Measurements from ENCODE around the gene EPO.
"Not testable (repeated sequence)": the region's sequence is repeated elsewhere in the genome, so short reads cannot be mapped to it uniquely, and the experiment has no call there.

EPO gene

DNA sequence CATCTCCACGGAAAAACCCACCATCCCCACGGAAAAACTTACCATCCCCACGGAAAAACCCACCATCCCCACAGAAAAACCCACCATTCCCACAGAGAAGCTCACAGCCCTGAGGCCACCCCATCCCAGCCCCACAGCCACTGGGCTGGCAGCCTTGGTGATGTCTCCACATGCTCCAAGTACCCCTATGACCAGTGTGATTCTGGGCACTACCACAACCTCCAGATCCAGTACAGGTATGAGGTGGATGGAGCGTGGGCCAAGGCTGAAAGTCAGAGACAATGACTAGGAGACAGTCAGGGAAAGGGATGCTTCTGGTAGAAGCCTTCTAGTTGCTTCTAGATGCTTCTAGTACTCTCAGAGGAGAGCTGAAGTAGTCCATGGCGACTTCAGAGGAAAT is 32.7 kb downstream of the EPO start:
- no peaks in the 10 kb centered on the region for H3K9me2 ChIP-seq (replicated peaks; ENCODE audit: low read depth, low read length)
- H3K9ac ChIP-seq (ENCODE audit: low read depth, low read length, poor library complexity, severe bottlenecking) = no peak overlapping the region
- no peaks in the 10 kb centered on the region for H3K4me1 ChIP-seq (ENCODE audit: insufficient read depth, low read length, poor library complexity, severe bottlenecking)
- H3K79me2 ChIP-seq (ENCODE audit: insufficient read depth, low read length) = no peaks in the 10 kb centered on the region
- H3K4me3 ChIP-seq (ENCODE audit: low read length, poor library complexity, severe bottlenecking) = no peak overlapping the region
- no peak overlapping the region for H3K4me2 ChIP-seq (ENCODE audit: low read depth, low read length, poor library complexity, severe bottlenecking)
- no peaks in the 10 kb centered on the region for H4K20me1 ChIP-seq (ENCODE audit: insufficient read depth, low read length, poor library complexity, severe bottlenecking)
- no peak overlapping the region for H2AFZ ChIP-seq (ENCODE audit: low read length)
- TF ChIP-seq, protein P1, sequence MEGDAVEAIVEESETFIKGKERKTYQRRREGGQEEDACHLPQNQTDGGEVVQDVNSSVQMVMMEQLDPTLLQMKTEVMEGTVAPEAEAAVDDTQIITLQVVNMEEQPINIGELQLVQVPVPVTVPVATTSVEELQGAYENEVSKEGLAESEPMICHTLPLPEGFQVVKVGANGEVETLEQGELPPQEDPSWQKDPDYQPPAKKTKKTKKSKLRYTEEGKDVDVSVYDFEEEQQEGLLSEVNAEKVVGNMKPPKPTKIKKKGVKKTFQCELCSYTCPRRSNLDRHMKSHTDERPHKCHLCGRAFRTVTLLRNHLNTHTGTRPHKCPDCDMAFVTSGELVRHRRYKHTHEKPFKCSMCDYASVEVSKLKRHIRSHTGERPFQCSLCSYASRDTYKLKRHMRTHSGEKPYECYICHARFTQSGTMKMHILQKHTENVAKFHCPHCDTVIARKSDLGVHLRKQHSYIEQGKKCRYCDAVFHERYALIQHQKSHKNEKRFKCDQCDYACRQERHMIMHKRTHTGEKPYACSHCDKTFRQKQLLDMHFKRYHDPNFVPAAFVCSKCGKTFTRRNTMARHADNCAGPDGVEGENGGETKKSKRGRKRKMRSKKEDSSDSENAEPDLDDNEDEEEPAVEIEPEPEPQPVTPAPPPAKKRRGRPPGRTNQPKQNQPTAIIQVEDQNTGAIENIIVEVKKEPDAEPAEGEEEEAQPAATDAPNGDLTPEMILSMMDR (conservative IDR thresholded peaks at IDR 0.05; ENCODE audit: low read length) = no peak
- TF ChIP-seq EZH2phosphoT487 (IDR thresholded peaks at IDR 0.05; ENCODE audit: borderline replicate concordance) = no peak
- no peaks in the 10 kb centered on the region for H3K9me3 ChIP-seq (ENCODE audit: insufficient read depth, low read depth, low read length)
- no peaks in the 10 kb centered on the region for H3F3A ChIP-seq (ENCODE audit: low read depth)
- H3K27me3 ChIP-seq (ENCODE audit: insufficient read depth, low read length, poor library complexity, severe bottlenecking) = no peaks in the 10 kb centered on the region
- no peaks in the 10 kb centered on the region for H3K36me3 ChIP-seq (ENCODE audit: insufficient read depth, low read length)

DNA sequence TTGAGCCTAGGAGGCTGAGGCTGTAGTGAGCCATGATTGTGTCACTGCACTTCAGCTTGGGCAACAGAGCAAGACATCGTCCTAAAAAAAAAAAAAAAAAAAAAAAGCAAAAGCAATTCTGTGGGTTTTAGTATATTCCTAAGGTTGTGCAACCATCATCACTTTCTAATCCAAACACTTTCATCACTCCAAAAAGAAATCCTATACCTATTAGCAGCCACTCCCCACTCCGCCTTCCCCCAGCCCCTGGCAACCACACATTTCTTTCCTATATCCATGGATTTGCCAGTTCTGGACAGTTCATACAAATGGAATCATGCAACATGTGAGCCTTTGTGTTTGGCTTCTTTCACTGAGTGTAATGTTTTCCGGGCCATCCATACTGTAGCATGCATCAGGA is 33.5 kb downstream of the EPO start:
- Histone ChIP-seq H3K9me3 (ENCODE audit: insufficient read depth, low read depth, low read length) (no peaks in the 10 kb centered on the region), H3K4me2 (ENCODE audit: low read depth, low read length, poor library complexity, severe bottlenecking) (no peak overlapping the region), H3K4me1 (ENCODE audit: insufficient read depth, low read length, poor library complexity, severe bottlenecking) (no peaks in the 10 kb centered on the region), H3K79me2 (ENCODE audit: insufficient read depth, low read length) (no peaks in the 10 kb centered on the region), H3K9me2 (replicated peaks; ENCODE audit: low read depth, low read length) (no peaks in the 10 kb centered on the region), H3K4me3 (ENCODE audit: low read length, poor library complexity, severe bottlenecking) (no peak overlapping the region), H2AFZ (ENCODE audit: low read length) (no peak overlapping the region), H4K20me1 (ENCODE audit: insufficient read depth, low read length, poor library complexity, severe bottlenecking) (no peaks in the 10 kb centered on the region), H3F3A (ENCODE audit: low read depth) (no peaks in the 10 kb centered on the region), H3K9ac (ENCODE audit: low read depth, low read length, poor library complexity, severe bottlenecking) (no peak overlapping the region), H3K27me3 (ENCODE audit: insufficient read depth, low read length, poor library complexity, severe bottlenecking) (no peaks in the 10 kb centered on the region), H3K36me3 (ENCODE audit: insufficient read depth, low read length) (no peaks in the 10 kb centered on the region)
- TF ChIP-seq EZH2phosphoT487 (IDR thresholded peaks at IDR 0.05; ENCODE audit: borderline replicate concordance) = no peak
- TF ChIP-seq, protein P1 (conservative IDR thresholded peaks at IDR 0.05; ENCODE audit: low read length) = no peak

DNA sequence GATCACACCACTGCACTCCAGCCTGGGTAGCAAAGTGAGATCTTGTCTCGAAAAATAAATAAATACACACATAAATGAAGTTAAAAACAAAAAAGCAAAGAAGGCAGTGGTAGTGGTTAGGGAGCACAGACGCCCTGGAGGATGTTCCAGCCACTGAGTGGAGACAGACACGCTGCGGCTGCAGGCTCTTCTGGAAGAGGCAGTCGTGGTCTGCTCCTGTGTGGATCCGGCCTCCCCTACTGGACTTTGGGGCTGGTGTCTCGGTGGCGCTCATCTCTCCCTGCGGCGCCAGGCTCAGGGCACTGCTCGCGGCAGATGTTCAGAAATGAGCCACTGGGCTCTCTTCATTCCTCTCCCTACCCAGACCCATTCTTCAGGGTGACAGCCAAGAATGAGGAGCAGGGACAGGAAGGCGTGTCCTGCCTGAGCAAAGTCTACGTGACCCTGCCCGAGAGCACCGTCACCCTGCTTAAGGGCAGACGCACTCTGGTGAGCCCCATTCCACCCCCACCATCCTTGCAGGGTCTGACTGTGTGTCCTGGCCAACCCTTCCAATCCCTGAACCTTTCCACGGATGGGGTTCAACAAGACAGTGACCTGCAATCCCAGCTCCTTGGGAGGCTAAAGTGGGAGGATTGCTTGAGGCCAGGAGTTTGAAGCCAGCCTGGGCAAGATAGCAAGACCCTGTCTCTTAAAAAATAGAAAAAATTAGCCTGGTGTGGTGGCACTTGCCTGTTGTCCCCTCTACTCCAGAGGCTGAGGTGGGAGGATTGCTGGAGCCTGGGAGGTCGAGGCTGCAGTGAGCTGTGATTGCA is 39.3 kb downstream of the EPO start:
- no peak overlapping the region for H3K4me2 ChIP-seq (ENCODE audit: low read depth, low read length, poor library complexity, severe bottlenecking)
- H3K9ac ChIP-seq (ENCODE audit: low read depth, low read length, poor library complexity, severe bottlenecking) = no peak overlapping the region
- no peak overlapping the region for H3K4me3 ChIP-seq (ENCODE audit: low read length, poor library complexity, severe bottlenecking)
- H3K9me3 ChIP-seq (ENCODE audit: insufficient read depth, low read depth, low read length) = no peaks in the 10 kb centered on the region
- H3F3A ChIP-seq (ENCODE audit: low read depth) = no peaks in the 10 kb centered on the region
- TF ChIP-seq EZH2phosphoT487 (IDR thresholded peaks at IDR 0.05; ENCODE audit: borderline replicate concordance) = no peak
- TF ChIP-seq, protein P1 (conservative IDR thresholded peaks at IDR 0.05; ENCODE audit: low read length) = no peak
- no peaks in the 10 kb centered on the region for H3K27me3 ChIP-seq (ENCODE audit: insufficient read depth, low read length, poor library complexity, severe bottlenecking)
- no peaks in the 10 kb centered on the region for H3K36me3 ChIP-seq (ENCODE audit: insufficient read depth, low read length)
- H3K79me2 ChIP-seq (ENCODE audit: insufficient read depth, low read length) = no peaks in the 10 kb centered on the region
- no peaks in the 10 kb centered on the region for H4K20me1 ChIP-seq (ENCODE audit: insufficient read depth, low read length, poor library complexity, severe bottlenecking)
- H3K4me1 ChIP-seq (ENCODE audit: insufficient read depth, low read length, poor library complexity, severe bottlenecking) = no peaks in the 10 kb centered on the region
- H2AFZ ChIP-seq (ENCODE audit: low read length) = no peak overlapping the region
- no peaks in the 10 kb centered on the region for H3K9me2 ChIP-seq (replicated peaks; ENCODE audit: low read depth, low read length)

DNA sequence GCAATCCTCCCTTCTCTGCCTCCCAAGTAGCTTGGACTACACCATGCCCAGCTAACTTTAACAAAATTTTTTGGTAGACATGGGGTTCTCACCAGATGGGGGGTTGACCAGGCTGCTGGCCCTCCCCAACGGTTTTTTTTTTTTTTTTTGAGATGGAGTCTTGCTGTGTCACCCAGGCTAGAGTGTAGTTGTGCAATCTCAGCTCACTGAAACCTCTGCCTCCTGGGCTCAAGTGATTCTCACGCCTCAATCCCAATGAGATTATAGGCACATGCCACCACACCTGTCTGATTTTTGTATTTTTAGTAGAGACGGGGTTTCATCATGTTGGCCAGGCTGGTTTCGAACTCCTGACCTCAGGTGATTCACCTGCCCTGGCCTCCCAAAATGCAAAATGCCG is 42.6 kb downstream of the EPO start:
- not testable (repeated sequence) for H3K4me2 ChIP-seq (ENCODE audit: low read depth, low read length, poor library complexity, severe bottlenecking); H3F3A ChIP-seq (ENCODE audit: low read depth); H3K36me3 ChIP-seq (ENCODE audit: insufficient read depth, low read length); H3K9me2 ChIP-seq (replicated peaks; ENCODE audit: low read depth, low read length); H3K4me3 ChIP-seq (ENCODE audit: low read length, poor library complexity, severe bottlenecking); H3K9me3 ChIP-seq (ENCODE audit: insufficient read depth, low read depth, low read length); H4K20me1 ChIP-seq (ENCODE audit: insufficient read depth, low read length, poor library complexity, severe bottlenecking); H3K4me1 ChIP-seq (ENCODE audit: insufficient read depth, low read length, poor library complexity, severe bottlenecking); H3K79me2 ChIP-seq (ENCODE audit: insufficient read depth, low read length); H3K27me3 ChIP-seq (ENCODE audit: insufficient read depth, low read length, poor library complexity, severe bottlenecking); H3K9ac ChIP-seq (ENCODE audit: low read depth, low read length, poor library complexity, severe bottlenecking); H2AFZ ChIP-seq (ENCODE audit: low read length)

Data from Loucy (cell line).